Measurements from ENCODE around the gene RSPO4. TPM values are rescaled to one million over a fixed set of nuclear protein-coding genes. Genes with fewer than 3 reads are reported as not detected.

Gene RSPO4
- total and polyA plus RNA-seq, 2 experiments from 2014 or later = 2.8 to 4.5 TPM

DNA sequence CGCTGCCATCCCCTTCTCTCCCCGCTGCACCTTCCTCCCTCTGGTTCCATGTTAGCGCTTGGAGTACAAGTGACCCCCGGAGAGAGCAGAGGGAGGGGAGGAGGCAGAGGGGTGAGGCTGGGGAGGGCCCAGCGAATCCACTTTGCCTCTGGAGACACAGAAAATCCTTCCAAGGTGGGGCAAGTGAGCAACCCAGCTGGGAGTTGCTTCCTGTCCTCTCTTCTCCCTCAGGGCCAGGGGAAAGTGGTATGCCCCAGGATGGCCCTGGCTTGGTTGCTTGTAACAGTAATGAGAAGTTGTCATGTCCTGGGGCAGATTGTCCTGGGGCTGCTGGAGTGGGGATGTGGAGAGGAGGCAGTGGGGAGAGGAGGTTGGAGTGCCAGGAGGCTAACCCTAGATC is 85.3 kb downstream of the RSPO4 start:
- peak overlapping the region; percentile 57 for H3K4me2 ChIP-seq

More for the DNA sequence above, 85.3 kb downstream of the RSPO4 start:
- no peaks in the 10 kb centered on the region for H3K9me2 ChIP-seq (ENCODE audit: insufficient read depth)
- H2AFZ ChIP-seq = peak overlapping the region; percentile 83; the same call in 1 of the 2 replicates
- no peaks in the 10 kb centered on the region for H3K36me3 ChIP-seq (ENCODE audit: insufficient read depth)
- peaks cover 5% of the 10 kb centered on the region for H3K27me3 Mint-ChIP-seq (ENCODE audit: insufficient read depth, low read depth, poor library complexity)
- H3F3A ChIP-seq (replicated peaks; ENCODE audit: low read depth) = no peaks in the 10 kb centered on the region
- no peaks in the 10 kb centered on the region for H4K20me1 ChIP-seq (replicated peaks; ENCODE audit: insufficient read depth)
- H3K27me3 ChIP-seq (ENCODE audit: insufficient read depth) = no peaks in the 10 kb centered on the region
- H3K27ac ChIP-seq (ENCODE audit: low read depth) = no peak overlapping the region
- H3K36me3 Mint-ChIP-seq (ENCODE audit: low read depth) = no peaks in the 10 kb centered on the region
- peak; percentile 57 for ATAC-seq
- no peaks in the 10 kb centered on the region for H3K79me2 ChIP-seq (replicated peaks; ENCODE audit: insufficient read depth)
- no peak overlapping the region for H3K27ac Mint-ChIP-seq
- H3K4me3 ChIP-seq = no peak overlapping the region
- H3K4me3 Mint-ChIP-seq = peak overlapping the region; percentile 2; the same call in 1 of the 3 replicates
- TF ChIP-seq ZNF114 (CRISPR knock-in tag; IDR thresholded peaks at IDR 0.05) (no peak), CREB1 (CRISPR knock-in tag; IDR thresholded peaks at IDR 0.05; ENCODE audit: low read depth) (no peak), STAT1 (IDR thresholded peaks at IDR 0.05; ENCODE audit: unreplicated experiment) (no peak), POLR2AphosphoS5 (IDR thresholded peaks at IDR 0.05; ENCODE audit: low read depth) (no peak), ETS1 (IDR thresholded peaks at IDR 0.05) (no peak), NANOG (IDR thresholded peaks at IDR 0.05; ENCODE audit: borderline replicate concordance) (no peak), EZH2 (IDR thresholded peaks at IDR 0.05; ENCODE audit: low read depth, unreplicated experiment) (no peak), CTCF (conservative IDR thresholded peaks at IDR 0.05; ENCODE audit: low read depth in 2 of 2) (no peak)
- TF ChIP-seq, protein P1, sequence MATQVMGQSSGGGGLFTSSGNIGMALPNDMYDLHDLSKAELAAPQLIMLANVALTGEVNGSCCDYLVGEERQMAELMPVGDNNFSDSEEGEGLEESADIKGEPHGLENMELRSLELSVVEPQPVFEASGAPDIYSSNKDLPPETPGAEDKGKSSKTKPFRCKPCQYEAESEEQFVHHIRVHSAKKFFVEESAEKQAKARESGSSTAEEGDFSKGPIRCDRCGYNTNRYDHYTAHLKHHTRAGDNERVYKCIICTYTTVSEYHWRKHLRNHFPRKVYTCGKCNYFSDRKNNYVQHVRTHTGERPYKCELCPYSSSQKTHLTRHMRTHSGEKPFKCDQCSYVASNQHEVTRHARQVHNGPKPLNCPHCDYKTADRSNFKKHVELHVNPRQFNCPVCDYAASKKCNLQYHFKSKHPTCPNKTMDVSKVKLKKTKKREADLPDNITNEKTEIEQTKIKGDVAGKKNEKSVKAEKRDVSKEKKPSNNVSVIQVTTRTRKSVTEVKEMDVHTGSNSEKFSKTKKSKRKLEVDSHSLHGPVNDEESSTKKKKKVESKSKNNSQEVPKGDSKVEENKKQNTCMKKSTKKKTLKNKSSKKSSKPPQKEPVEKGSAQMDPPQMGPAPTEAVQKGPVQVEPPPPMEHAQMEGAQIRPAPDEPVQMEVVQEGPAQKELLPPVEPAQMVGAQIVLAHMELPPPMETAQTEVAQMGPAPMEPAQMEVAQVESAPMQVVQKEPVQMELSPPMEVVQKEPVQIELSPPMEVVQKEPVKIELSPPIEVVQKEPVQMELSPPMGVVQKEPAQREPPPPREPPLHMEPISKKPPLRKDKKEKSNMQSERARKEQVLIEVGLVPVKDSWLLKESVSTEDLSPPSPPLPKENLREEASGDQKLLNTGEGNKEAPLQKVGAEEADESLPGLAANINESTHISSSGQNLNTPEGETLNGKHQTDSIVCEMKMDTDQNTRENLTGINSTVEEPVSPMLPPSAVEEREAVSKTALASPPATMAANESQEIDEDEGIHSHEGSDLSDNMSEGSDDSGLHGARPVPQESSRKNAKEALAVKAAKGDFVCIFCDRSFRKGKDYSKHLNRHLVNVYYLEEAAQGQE (IDR thresholded peaks at IDR 0.05; ENCODE audit: unreplicated experiment) = no peak
- peak; percentile 37 for DNase-seq (ENCODE audit: low spot score)
- H3K4me1 ChIP-seq (ENCODE audit: insufficient read depth) = no peaks in the 10 kb centered on the region
- H3K9me3 Mint-ChIP-seq = peaks cover 4% of the 10 kb centered on the region
- H3K4me1 Mint-ChIP-seq = peaks cover 20% of the 10 kb centered on the region

Measured in GM23338 (cell line).